ENCODE results near the gene SULF2.

SULF2 gene

GRCh38 chr20:47654370-47654769 lies 130.9 kb downstream of the SULF2 start:
- H3K9me3 ChIP-seq (ENCODE audit: severe bottlenecking), result no peaks in the 10 kb centered on the region
- H3K27me3 ChIP-seq (ENCODE audit: insufficient read depth, low read depth, severe bottlenecking), result no peaks in the 10 kb centered on the region
- peak overlapping the region; percentile 20 for H3K27ac ChIP-seq
- peak; percentile 40 for DNase-seq
- TF ChIP-seq CTCF (IDR thresholded peaks at IDR 0.05; ENCODE audit: low read depth, low read length), result no peak
- H3K36me3 ChIP-seq, result peaks cover 15% of the 10 kb centered on the region
- no peak overlapping the region for H3K4me3 ChIP-seq (ENCODE audit: low read depth, low read length)

- no peak for TF ChIP-seq CTCF (IDR thresholded peaks at IDR 0.05; ENCODE audit: low read depth, low read length)
- Histone ChIP-seq H3K27ac (peak overlapping the region; percentile 12; the same call in 1 of the 2 replicates), H3K27me3 (ENCODE audit: insufficient read depth, low read depth, severe bottlenecking) (no peaks in the 10 kb centered on the region), H3K4me3 (ENCODE audit: low read depth, low read length) (no peak overlapping the region), H3K9me3 (ENCODE audit: severe bottlenecking) (no peaks in the 10 kb centered on the region), H3K36me3 (peaks cover 15% of the 10 kb centered on the region)
- no peak for DNase-seq
These were observed 131.4 kb downstream of the SULF2 start for GRCh38 chr20:47653869-47654268.

- Histone ChIP-seq H3K27me3 (ENCODE audit: insufficient read depth, low read depth, severe bottlenecking) (no peaks in the 10 kb centered on the region), H3K27ac (no peak overlapping the region), H3K9me3 (ENCODE audit: severe bottlenecking) (no peaks in the 10 kb centered on the region), H3K4me3 (ENCODE audit: low read depth, low read length) (no peak overlapping the region), H3K36me3 (peaks cover 15% of the 10 kb centered on the region)
- TF ChIP-seq CTCF (IDR thresholded peaks at IDR 0.05; ENCODE audit: low read depth, low read length), result no peak
- DNase-seq, result no peak
These were observed 132.5 kb downstream of the SULF2 start for GRCh38 chr20:47652794-47653193.

- Histone ChIP-seq H3K27ac (no peak overlapping the region), H3K9me3 (ENCODE audit: severe bottlenecking) (no peaks in the 10 kb centered on the region), H3K36me3 (peaks cover 15% of the 10 kb centered on the region), H3K4me3 (ENCODE audit: low read depth, low read length) (no peak overlapping the region), H3K27me3 (ENCODE audit: insufficient read depth, low read depth, severe bottlenecking) (no peaks in the 10 kb centered on the region)
- no peak for TF ChIP-seq CTCF (IDR thresholded peaks at IDR 0.05; ENCODE audit: low read depth, low read length)
- DNase-seq, result no peak
These were observed 133.0 kb downstream of the SULF2 start for GRCh38 chr20:47652301-47652700.

- no peak for TF ChIP-seq CTCF (IDR thresholded peaks at IDR 0.05; ENCODE audit: low read depth, low read length)
- no peaks in the 10 kb centered on the region for H3K9me3 ChIP-seq (ENCODE audit: severe bottlenecking)
- no peaks in the 10 kb centered on the region for H3K27me3 ChIP-seq (ENCODE audit: insufficient read depth, low read depth, severe bottlenecking)
- no peak for DNase-seq
- no peak overlapping the region for H3K4me3 ChIP-seq (ENCODE audit: low read depth, low read length)
- no peak overlapping the region for H3K27ac ChIP-seq
- peaks cover 15% of the 10 kb centered on the region for H3K36me3 ChIP-seq
These were observed 136.3 kb downstream of the SULF2 start for GRCh38 chr20:47648943-47649342.

- peaks cover 11% of the 10 kb centered on the region for H3K36me3 ChIP-seq
These were observed 137.3 kb downstream of the SULF2 start for GRCh38 chr20:47647994-47648393.

More at GRCh38 chr20:47647994-47648393, 137.3 kb downstream of the SULF2 start:
- Histone ChIP-seq H3K4me3 (ENCODE audit: low read depth, low read length) (no peak overlapping the region), H3K27ac (no peak overlapping the region), H3K9me3 (ENCODE audit: severe bottlenecking) (no peaks in the 10 kb centered on the region), H3K27me3 (ENCODE audit: insufficient read depth, low read depth, severe bottlenecking) (no peaks in the 10 kb centered on the region)
- no peak for DNase-seq
- no peak for TF ChIP-seq CTCF (IDR thresholded peaks at IDR 0.05; ENCODE audit: low read depth, low read length)
